K562 (cell line): ENCODE data around the gene BMPR2. TPM values are rescaled to one million over a fixed set of nuclear protein-coding genes. Genes with fewer than 3 reads are reported as not detected.

Source experiments
- REST ChIP-seq, 2 experiments: fragments of 450-650 bp; formaldehyde crosslinking in 1 of 2; IDR thresholded peaks; 2 replicates each; pipeline versions ENCODE4 v1.4.0 to v1.6.1; 2014 to 2020; ENCODE audit warnings: mild to moderate bottlenecking in 2 of 2, borderline replicate concordance in 1 of 2, low read depth in 1 of 2
- SIRT6 ChIP-seq: IDR thresholded peaks from one replicate; pipeline ENCODE4 v1.6.1; 2012; ENCODE audit warnings: low read depth, mild to moderate bottlenecking, control low read depth, inconsistent platforms, low read length, moderate library complexity
- TGIF2 ChIP-seq: sonication (generic); formaldehyde crosslinking; IDR thresholded peaks from 2 replicates; pipeline ENCODE4 v1.8.1; 2022; ENCODE audit warnings: mild to moderate bottlenecking, missing genetic modification reagents, moderate library complexity
- polyA plus RNA-seq, 8 experiments: library from polyadenylated mRNA; depleted of rRNA in 4 of 8; stranded (reverse) in 5 of 8; unstranded in 3 of 8; fragments of >200 nt; fragmentation: Nextera tagmentation in 2 of 8; fragmentation: Illumina TruSeq in 1 of 8; extraction: Ambion mirVana in 2 of 8; extraction: Trizol in 1 of 8; gene quantifications; 2 replicates each; pipeline versions ENCODE4 v1.2.1 to v1.2.3, GENCODE V29; 2011 to 2014; ENCODE audit warnings: inconsistent platforms in 1 of 8, missing spikeins in 1 of 8
- total RNA-seq, 7 experiments: library from RNA; depleted of rRNA in 6 of 7; stranded (reverse); fragments of >200 nt in 6 of 7; fragmentation: Illumina TruSeq in 2 of 7; extraction: Trizol in 2 of 7; gene quantifications; 2 replicates each; pipeline versions ENCODE4 v1.2.1 to v1.2.3, GENCODE V29; 2011 to 2021; ENCODE audit warnings: low replicate concordance in 1 of 7
- TF ChIP-seq, protein P1 (sequence below): fragments of 200-600 bp; sonication (generic); IDR thresholded peaks from one replicate; pipeline ENCODE4 v1.6.1; 2012; ENCODE audit warnings: mild to moderate bottlenecking, low read depth, low read length, inconsistent platforms
- TF ChIP-seq, protein P2 (sequence below): sonication (generic); formaldehyde crosslinking; IDR thresholded peaks from 2 replicates; pipeline ENCODE4 v1.8.0; 2022; ENCODE audit warnings: mild to moderate bottlenecking, low read depth, missing genetic modification reagents

BMPR2 gene
- total and polyA plus RNA-seq, 9 of the 15 experiments (the other 6 are each of a cell fraction or from before 2014, with no cell fraction given) = 0.73 to 5.0 (median 3.3) TPM

DNA sequence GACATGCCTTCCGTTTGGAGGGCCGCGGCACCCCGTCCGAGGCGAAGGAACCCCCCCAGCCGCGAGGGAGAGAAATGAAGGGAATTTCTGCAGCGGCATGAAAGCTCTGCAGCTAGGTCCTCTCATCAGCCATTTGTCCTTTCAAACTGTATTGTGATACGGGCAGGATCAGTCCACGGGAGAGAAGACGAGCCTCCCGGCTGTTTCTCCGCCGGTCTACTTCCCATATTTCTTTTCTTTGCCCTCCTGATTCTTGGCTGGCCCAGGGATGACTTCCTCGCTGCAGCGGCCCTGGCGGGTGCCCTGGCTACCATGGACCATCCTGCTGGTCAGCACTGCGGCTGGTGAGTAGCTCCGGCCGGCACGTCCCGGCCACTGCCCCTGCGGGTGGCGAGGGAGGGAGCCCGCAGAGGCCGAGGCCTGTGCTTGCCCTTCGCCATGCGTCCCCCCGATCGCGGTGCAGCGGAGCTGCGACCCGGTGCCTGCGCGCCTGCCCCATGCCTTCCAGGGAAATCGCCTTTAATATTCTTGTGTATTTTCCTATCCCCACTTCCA is 1.2 kb downstream of the BMPR2 start (continued):
- TF ChIP-seq TGIF2 (no peak), REST (IDR thresholded peaks at IDR 0.05; ENCODE audit: borderline replicate concordance) (0 out of 2 replicates have a peak, but pooled peaks have one; percentile 12), REST (CRISPR knock-in tag; IDR thresholded peaks at IDR 0.05; ENCODE audit: low read depth) (no peak), SIRT6 (no peak)
- TF ChIP-seq, protein P1, sequence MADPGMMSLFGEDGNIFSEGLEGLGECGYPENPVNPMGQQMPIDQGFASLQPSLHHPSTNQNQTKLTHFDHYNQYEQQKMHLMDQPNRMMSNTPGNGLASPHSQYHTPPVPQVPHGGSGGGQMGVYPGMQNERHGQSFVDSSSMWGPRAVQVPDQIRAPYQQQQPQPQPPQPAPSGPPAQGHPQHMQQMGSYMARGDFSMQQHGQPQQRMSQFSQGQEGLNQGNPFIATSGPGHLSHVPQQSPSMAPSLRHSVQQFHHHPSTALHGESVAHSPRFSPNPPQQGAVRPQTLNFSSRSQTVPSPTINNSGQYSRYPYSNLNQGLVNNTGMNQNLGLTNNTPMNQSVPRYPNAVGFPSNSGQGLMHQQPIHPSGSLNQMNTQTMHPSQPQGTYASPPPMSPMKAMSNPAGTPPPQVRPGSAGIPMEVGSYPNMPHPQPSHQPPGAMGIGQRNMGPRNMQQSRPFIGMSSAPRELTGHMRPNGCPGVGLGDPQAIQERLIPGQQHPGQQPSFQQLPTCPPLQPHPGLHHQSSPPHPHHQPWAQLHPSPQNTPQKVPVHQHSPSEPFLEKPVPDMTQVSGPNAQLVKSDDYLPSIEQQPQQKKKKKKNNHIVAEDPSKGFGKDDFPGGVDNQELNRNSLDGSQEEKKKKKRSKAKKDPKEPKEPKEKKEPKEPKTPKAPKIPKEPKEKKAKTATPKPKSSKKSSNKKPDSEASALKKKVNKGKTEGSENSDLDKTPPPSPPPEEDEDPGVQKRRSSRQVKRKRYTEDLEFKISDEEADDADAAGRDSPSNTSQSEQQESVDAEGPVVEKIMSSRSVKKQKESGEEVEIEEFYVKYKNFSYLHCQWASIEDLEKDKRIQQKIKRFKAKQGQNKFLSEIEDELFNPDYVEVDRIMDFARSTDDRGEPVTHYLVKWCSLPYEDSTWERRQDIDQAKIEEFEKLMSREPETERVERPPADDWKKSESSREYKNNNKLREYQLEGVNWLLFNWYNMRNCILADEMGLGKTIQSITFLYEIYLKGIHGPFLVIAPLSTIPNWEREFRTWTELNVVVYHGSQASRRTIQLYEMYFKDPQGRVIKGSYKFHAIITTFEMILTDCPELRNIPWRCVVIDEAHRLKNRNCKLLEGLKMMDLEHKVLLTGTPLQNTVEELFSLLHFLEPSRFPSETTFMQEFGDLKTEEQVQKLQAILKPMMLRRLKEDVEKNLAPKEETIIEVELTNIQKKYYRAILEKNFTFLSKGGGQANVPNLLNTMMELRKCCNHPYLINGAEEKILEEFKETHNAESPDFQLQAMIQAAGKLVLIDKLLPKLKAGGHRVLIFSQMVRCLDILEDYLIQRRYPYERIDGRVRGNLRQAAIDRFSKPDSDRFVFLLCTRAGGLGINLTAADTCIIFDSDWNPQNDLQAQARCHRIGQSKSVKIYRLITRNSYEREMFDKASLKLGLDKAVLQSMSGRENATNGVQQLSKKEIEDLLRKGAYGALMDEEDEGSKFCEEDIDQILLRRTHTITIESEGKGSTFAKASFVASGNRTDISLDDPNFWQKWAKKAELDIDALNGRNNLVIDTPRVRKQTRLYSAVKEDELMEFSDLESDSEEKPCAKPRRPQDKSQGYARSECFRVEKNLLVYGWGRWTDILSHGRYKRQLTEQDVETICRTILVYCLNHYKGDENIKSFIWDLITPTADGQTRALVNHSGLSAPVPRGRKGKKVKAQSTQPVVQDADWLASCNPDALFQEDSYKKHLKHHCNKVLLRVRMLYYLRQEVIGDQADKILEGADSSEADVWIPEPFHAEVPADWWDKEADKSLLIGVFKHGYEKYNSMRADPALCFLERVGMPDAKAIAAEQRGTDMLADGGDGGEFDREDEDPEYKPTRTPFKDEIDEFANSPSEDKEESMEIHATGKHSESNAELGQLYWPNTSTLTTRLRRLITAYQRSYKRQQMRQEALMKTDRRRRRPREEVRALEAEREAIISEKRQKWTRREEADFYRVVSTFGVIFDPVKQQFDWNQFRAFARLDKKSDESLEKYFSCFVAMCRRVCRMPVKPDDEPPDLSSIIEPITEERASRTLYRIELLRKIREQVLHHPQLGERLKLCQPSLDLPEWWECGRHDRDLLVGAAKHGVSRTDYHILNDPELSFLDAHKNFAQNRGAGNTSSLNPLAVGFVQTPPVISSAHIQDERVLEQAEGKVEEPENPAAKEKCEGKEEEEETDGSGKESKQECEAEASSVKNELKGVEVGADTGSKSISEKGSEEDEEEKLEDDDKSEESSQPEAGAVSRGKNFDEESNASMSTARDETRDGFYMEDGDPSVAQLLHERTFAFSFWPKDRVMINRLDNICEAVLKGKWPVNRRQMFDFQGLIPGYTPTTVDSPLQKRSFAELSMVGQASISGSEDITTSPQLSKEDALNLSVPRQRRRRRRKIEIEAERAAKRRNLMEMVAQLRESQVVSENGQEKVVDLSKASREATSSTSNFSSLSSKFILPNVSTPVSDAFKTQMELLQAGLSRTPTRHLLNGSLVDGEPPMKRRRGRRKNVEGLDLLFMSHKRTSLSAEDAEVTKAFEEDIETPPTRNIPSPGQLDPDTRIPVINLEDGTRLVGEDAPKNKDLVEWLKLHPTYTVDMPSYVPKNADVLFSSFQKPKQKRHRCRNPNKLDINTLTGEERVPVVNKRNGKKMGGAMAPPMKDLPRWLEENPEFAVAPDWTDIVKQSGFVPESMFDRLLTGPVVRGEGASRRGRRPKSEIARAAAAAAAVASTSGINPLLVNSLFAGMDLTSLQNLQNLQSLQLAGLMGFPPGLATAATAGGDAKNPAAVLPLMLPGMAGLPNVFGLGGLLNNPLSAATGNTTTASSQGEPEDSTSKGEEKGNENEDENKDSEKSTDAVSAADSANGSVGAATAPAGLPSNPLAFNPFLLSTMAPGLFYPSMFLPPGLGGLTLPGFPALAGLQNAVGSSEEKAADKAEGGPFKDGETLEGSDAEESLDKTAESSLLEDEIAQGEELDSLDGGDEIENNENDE = no peak
- TF ChIP-seq, protein P2, sequence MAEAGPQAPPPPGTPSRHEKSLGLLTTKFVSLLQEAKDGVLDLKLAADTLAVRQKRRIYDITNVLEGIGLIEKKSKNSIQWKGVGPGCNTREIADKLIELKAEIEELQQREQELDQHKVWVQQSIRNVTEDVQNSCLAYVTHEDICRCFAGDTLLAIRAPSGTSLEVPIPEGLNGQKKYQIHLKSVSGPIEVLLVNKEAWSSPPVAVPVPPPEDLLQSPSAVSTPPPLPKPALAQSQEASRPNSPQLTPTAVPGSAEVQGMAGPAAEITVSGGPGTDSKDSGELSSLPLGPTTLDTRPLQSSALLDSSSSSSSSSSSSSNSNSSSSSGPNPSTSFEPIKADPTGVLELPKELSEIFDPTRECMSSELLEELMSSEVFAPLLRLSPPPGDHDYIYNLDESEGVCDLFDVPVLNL (CRISPR knock-in tag) = no peak
